Testis (tissue), 3 donors: ENCODE measurements around the gene HACL1. TPM values are rescaled to one million over a fixed set of nuclear protein-coding genes. Genes with fewer than 3 reads are reported as not detected.

Experiments used
- DNase-seq: peaks from one replicate; pipeline ENCODE4 v3.0.0-alpha.2; 2019
- H3K27ac ChIP-seq, 2 donors: fragments of 200-600 bp; sonication (generic); one replicate each; pipeline ENCODE4 v1.5.1; 2019
- H3K27me3 ChIP-seq: fragments of 200-600 bp; sonication (generic); one replicate; pipeline ENCODE4 v1.5.1; 2019
- H3K36me3 ChIP-seq: fragments of 200-600 bp; sonication (generic); one replicate; pipeline ENCODE4 v1.5.1; 2017; ENCODE audit warnings: low read depth; ENCODE audit errors: missing control alignments
- H3K4me1 ChIP-seq: fragments of 200-600 bp; sonication (generic); one replicate; pipeline ENCODE4 v1.5.1; 2019
- H3K4me3 ChIP-seq, 2 donors: fragments of 200-600 bp; sonication (generic); one replicate each; pipeline ENCODE4 v1.5.1; 2017 to 2019
- H3K9me3 ChIP-seq: fragments of 200-600 bp; sonication (generic); one replicate; pipeline ENCODE4 v1.5.1; 2017
- CTCF ChIP-seq, 3 experiments: fragments of 450-650 bp in 2 of 3; fragments of 200-600 bp in 1 of 3; sonication (generic) in 1 of 3; IDR thresholded peaks; one replicate each; pipeline ENCODE4 v1.5.1; 2016 to 2019; ENCODE audit warnings: antibody characterized with exemption in 3 of 3, mild to moderate bottlenecking in 2 of 3, moderate library complexity in 1 of 3
- POLR2A ChIP-seq: fragments of 450-650 bp; IDR thresholded peaks from one replicate; pipeline ENCODE4 v1.6.1; 2017; ENCODE audit warnings: antibody characterized with exemption, mild to moderate bottlenecking, moderate library complexity
- WGBS, 2 donors: methylation state at CpG; one replicate each; pipeline ENCODE4 v1.1.5; 2018; 5-methylcytosine and 5-hydroxymethylcytosine counted together
- intact Hi-C: fragments of 100-400 bp; cut with DNase I; formaldehyde crosslinking; loops from one replicate; pipeline ENCODE4 v1.15.1; 2023; ENCODE audit warnings: low total_unique reads
- polyA plus RNA-seq: library from polyadenylated mRNA; stranded (reverse); fragments of 350-450 nt; fragmentation: Illumina TruSeq; extraction: RNeasy Lipid Tissue Mini Kit (QIAGEN cat#74804); gene quantifications from one replicate; pipeline ENCODE4 v1.2.3, GENCODE V29; 2014; ENCODE audit warnings: low read depth, low replicate concordance; ENCODE audit not compliant: insufficient read depth
- total RNA-seq, 2 donors: library from RNA; depleted of rRNA; stranded (reverse); fragments of >200 nt; gene quantifications; one replicate each; pipeline ENCODE4 v1.2.3, GENCODE V29; 2016

The HACL1 gene
- total and polyA plus RNA-seq, 3 donors from 2014 or later = 35.7 to 44.3 (median 42.2) TPM

- intact Hi-C loops = no loop called here
- no peak for DNase-seq
- no peaks in the 10 kb centered on the region for H3K36me3 ChIP-seq
- H3K4me3 ChIP-seq = no peak overlapping the region
- TF ChIP-seq CTCF (IDR thresholded peaks at IDR 0.05) (no peak), POLR2A (no peak)
- H3K4me1 ChIP-seq = peaks cover 6% of the 10 kb centered on the region
- H3K9me3 ChIP-seq = no peaks in the 10 kb centered on the region
- H3K27me3 ChIP-seq = no peaks in the 10 kb centered on the region
- H3K27ac ChIP-seq = no peak overlapping the region
- 74 to 76% methylated on average over 2 of the region's 2 CpGs for WGBS, 2 donors
Measured at GRCh38 chr3:15595955-15596354, 5.4 kb downstream of the HACL1 start.

DNA sequence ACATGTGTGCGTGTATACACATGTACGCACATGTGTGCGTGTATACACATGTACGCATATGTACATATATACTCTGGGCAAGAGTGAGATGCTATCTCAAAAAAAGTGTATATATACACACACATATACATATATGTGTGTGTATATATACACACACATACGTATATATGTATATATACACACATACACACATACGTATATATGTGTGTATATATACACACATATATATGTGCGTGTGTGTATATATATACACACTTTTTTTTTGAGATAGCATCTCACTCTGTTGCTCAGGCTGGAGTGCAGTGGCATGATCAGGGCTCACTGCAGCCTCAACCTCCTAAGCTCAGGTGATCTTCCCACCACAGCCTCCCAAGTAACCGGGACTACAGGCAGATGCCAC is 8.4 kb downstream of the HACL1 start:
- 91% methylated on average over 8 of the region's 8 CpGs for WGBS, 2 donors
- intact Hi-C loops = no loop called here
- no peak overlapping the region for H3K4me3 ChIP-seq
- H3K36me3 ChIP-seq = no peaks in the 10 kb centered on the region
- no peak overlapping the region for H3K27ac ChIP-seq
- no peaks in the 10 kb centered on the region for H3K4me1 ChIP-seq
- DNase-seq = no peak
- H3K27me3 ChIP-seq = no peaks in the 10 kb centered on the region
- TF ChIP-seq CTCF (IDR thresholded peaks at IDR 0.05) = no peak
- TF ChIP-seq POLR2A = no peak
- no peaks in the 10 kb centered on the region for H3K9me3 ChIP-seq

- no peak overlapping the region for H3K27ac ChIP-seq
- 78 to 82% methylated on average over 21 of the region's 21 CpGs for WGBS, 2 donors
- DNase-seq = no peak
- no peaks in the 10 kb centered on the region for H3K9me3 ChIP-seq
- H3K4me3 ChIP-seq = no peak overlapping the region
- intact Hi-C loops = no loop called here
- H3K4me1 ChIP-seq = no peaks in the 10 kb centered on the region
- no peaks in the 10 kb centered on the region for H3K36me3 ChIP-seq
- H3K27me3 ChIP-seq = no peaks in the 10 kb centered on the region
- TF ChIP-seq CTCF (IDR thresholded peaks at IDR 0.05) (no peak), POLR2A (no peak)
Measured at GRCh38 chr3:15591928-15592327, 9.4 kb downstream of the HACL1 start.

DNA sequence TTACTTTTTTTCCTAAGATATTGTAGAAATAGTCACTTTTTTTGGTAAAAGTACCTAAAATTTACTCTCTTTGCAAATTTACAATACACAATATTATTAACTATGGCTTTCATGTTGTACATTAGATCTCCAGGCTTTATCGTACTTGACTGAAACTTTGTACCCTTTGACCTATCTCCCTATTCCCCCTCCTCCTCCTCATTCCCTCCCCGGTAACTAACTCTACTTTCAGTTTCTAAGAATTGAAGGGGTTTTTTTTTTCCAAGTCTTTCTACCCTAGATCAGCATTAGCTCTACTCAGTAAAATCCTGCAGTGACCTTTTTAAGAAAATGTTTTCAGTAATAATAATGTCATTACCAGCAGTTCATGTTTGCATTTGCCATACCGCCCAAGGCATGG is 10.1 kb downstream of the HACL1 start:
- Histone ChIP-seq H3K27ac (no peak overlapping the region), H3K9me3 (no peaks in the 10 kb centered on the region), H3K27me3 (no peaks in the 10 kb centered on the region), H3K36me3 (no peaks in the 10 kb centered on the region), H3K4me1 (no peaks in the 10 kb centered on the region), H3K4me3 (no peak overlapping the region)
- TF ChIP-seq POLR2A = no peak
- TF ChIP-seq CTCF (IDR thresholded peaks at IDR 0.05) = no peak
- intact Hi-C loops = no loop called here
- no peak for DNase-seq
- WGBS, 2 donors = 45 to 63% methylated on average over 3 of the region's 3 CpGs

GRCh38 chr3:15585111-15585845 is 16.1 kb downstream of the HACL1 start:
- Histone ChIP-seq H3K36me3 (no peaks in the 10 kb centered on the region), H3K4me1 (no peaks in the 10 kb centered on the region), H3K27ac (no peak overlapping the region), H3K27me3 (no peaks in the 10 kb centered on the region), H3K4me3 (no peak overlapping the region), H3K9me3 (no peaks in the 10 kb centered on the region)
- no peak for DNase-seq
- TF ChIP-seq CTCF (IDR thresholded peaks at IDR 0.05) (no peak), POLR2A (no peak)
- 59 to 68% methylated on average over 6 of the region's 6 CpGs for WGBS, 2 donors
- intact Hi-C loops = no loop called here
